Measurements from ENCODE around the gene TRIM9. TPM values are rescaled to one million over a fixed set of nuclear protein-coding genes. Genes with fewer than 3 reads are reported as not detected.

The TRIM9 gene
- total RNA-seq, 1 donor from 2014 or later = 0.16 TPM

- intact Hi-C loops (cut with micrococcal nuclease) = no loop called here
These were observed 157.1 kb downstream of the TRIM9 start for GRCh38 chr14:50937800-50938199.

GRCh38 chr14:50937325-50937724 is 157.6 kb downstream of the TRIM9 start:
- intact Hi-C loops (cut with micrococcal nuclease) = no loop called here

GRCh38 chr14:50936882-50937281 is 158.0 kb downstream of the TRIM9 start:
- intact Hi-C loops (cut with micrococcal nuclease) = no loop called here

GRCh38 chr14:50936016-50936340 is 158.9 kb downstream of the TRIM9 start:
- intact Hi-C loops (cut with micrococcal nuclease) = no loop called here

- intact Hi-C loops (cut with micrococcal nuclease) = no loop called here
These were observed 159.5 kb downstream of the TRIM9 start for GRCh38 chr14:50935126-50936015.

GRCh38 chr14:50932592-50933495 is 162.1 kb downstream of the TRIM9 start:
- intact Hi-C loops (cut with micrococcal nuclease) = no loop called here

GRCh38 chr14:50932156-50932555 is 162.7 kb downstream of the TRIM9 start:
- intact Hi-C loops (cut with micrococcal nuclease) = no loop called here

- intact Hi-C loops (cut with micrococcal nuclease) = no loop called here
These were observed 163.3 kb downstream of the TRIM9 start for GRCh38 chr14:50931559-50931958.

GRCh38 chr14:50929506-50929905 is 165.4 kb downstream of the TRIM9 start:
- intact Hi-C loops (cut with micrococcal nuclease) = no loop called here

GRCh38 chr14:50928002-50928635 is 166.8 kb downstream of the TRIM9 start:
- intact Hi-C loops (cut with micrococcal nuclease) = no loop called here

- intact Hi-C loops (cut with micrococcal nuclease) = no loop called here
These were observed 168.0 kb downstream of the TRIM9 start for GRCh38 chr14:50926851-50927386.

Other genes starting within 250 kb of the TRIM9 start
- gene ABHD12B, start 223.1 kb downstream of the TRIM9 start, total RNA-seq = 0.14 TPM in 1 of 2 replicates, not detected in the other
- 0.66 and 1.0 TPM in 2 replicates for gene PYGL, start 150.6 kb downstream of the TRIM9 start, total RNA-seq
- gene TMX1, start 145.1 kb upstream of the TRIM9 start, total RNA-seq = 54.0 and 54.6 TPM in 2 replicates

Data from T-helper 2 cell treated with Interferon-gamma antibody and Interleukin-4, amounts not matched to agents 100 ng/mL and 5 ng/mL, for 36 hours (primary cell).